ENCODE results near the gene GRIFIN. TPM values are rescaled to one million over a fixed set of nuclear protein-coding genes. Genes with fewer than 3 reads are reported as not detected.

GRIFIN gene
- total and polyA plus RNA-seq, 2 donors (not counting 1 experiment from before 2014, with no cell fraction given) = not detected

DNA sequence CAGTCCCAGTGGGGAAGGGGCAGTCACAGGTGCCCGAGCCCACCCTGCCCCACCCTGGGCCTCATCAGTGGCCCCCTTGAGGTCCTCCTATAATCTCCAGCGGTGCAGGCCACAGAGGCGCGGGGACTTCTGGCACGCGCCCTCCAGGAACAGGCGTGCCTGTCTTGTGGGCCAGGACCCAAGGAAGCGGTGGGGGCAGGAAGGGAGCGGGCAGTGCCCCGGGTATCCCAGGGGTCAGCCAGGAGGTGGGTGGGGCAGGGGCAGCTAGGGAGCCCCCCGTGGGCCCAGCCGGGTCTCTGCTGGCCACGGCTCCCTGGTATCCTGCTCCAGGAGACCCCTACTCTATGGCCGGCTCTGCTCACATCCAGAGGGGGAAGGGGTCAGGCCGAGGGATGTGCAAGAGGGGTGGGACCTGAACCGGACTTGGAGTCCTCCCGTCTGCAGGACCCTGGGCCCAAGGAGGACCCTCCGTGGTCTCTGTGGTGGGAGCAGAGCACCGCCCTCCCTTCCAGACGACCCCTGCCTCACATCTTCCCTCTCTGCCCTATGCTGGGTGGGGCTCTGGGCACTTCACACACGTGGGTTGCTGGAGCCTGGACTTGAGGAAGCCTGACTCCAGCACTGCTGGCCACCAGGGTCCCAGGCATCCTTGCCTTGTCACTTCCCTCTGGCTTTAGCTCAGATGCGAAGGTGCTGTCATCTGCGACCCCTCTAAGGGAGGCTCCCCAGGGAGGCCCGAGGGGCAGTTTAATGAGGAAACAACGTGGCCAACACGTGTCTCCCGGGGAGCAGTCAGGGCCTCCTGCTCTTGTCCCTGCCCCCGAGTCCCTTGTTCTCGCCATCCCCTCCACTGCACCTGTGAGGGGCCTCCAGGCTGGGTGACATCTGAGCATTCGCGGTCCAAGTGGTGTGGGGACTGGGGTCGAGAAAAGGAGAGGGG lies 18.3 kb upstream of the GRIFIN start:
- H3K4me3 Mint-ChIP-seq = no peak overlapping the region
- ChIA-PET POLR2A (no interaction called here), CTCF (no interaction called here)
- Histone ChIP-seq H2AFZ (ENCODE audit: insufficient read depth, low read depth, low read length, poor library complexity, severe bottlenecking) (no peak overlapping the region), H3K27ac (ENCODE audit: low read length in 2 of 2) (no peak overlapping the region), H3K27me3 (replicated peaks in 1 of 4; ENCODE audit: control extremely low read depth in 1 of 4, control insufficient read depth in 3 of 4, insufficient read depth in 4 of 4, low read length in 3 of 4) (peaks cover 0 to 36% (median 10%) of the 10 kb centered on the region in 4 experiments), H3K9me3 (ENCODE audit: control extremely low read depth in 1 of 3, control insufficient read depth in 2 of 3, insufficient read depth in 1 of 3, low read length in 2 of 3) (peaks cover 0 to 14% (median 0%) of the 10 kb centered on the region in 3 donors), H3K36me3 (replicated peaks in 1 of 2; ENCODE audit: control extremely low read depth in 1 of 2, control insufficient read depth in 1 of 2, extremely low read depth in 1 of 2, insufficient read depth in 2 of 2, low read length in 1 of 2) (no peaks in the 10 kb centered on the region), H3K79me2 (ENCODE audit: control insufficient read depth, insufficient read depth, low read length) (no peaks in the 10 kb centered on the region), H3K4me1 (ENCODE audit: control insufficient read depth in 2 of 2, insufficient read depth in 2 of 2, low read length in 2 of 2) (peaks cover 9 to 18% of the 10 kb centered on the region in 2 donors), H3K4me2 (replicated peaks; ENCODE audit: low read depth, low read length, poor library complexity, severe bottlenecking) (no peak overlapping the region), H3K4me3 (ENCODE audit: control extremely low read depth in 1 of 5, extremely low read depth in 1 of 5, insufficient read depth in 1 of 5, low read depth in 2 of 5, low read length in 4 of 5) (no peak overlapping the region), H4K20me1 (ENCODE audit: control insufficient read depth, insufficient read depth, low read length, poor library complexity, severe bottlenecking) (no peaks in the 10 kb centered on the region), H3K9ac (ENCODE audit: low read length) (no peak overlapping the region)
- peaks cover 15% of the 10 kb centered on the region for H3K27me3 Mint-ChIP-seq
- ATAC-seq (ENCODE audit: low read depth) (no peak), DNase-seq (no peak)
- WGBS (ENCODE audit: insufficient coverage) = 55% methylated on average over 28 of the region's 32 CpGs
- H3K4me1 Mint-ChIP-seq = peaks cover 6% of the 10 kb centered on the region
- H3K9me3 Mint-ChIP-seq (ENCODE audit: insufficient read depth) = no peaks in the 10 kb centered on the region
- intact Hi-C loops (cut with micrococcal nuclease) = no loop called here
- H3K27ac Mint-ChIP-seq = no peak overlapping the region
- no peak for TF ChIP-seq EZH2 (IDR thresholded peaks at IDR 0.05; ENCODE audit: borderline replicate concordance, insufficient read depth, low read depth, low read length, poor library complexity, severe bottlenecking)
- TF ChIP-seq, protein P1, sequence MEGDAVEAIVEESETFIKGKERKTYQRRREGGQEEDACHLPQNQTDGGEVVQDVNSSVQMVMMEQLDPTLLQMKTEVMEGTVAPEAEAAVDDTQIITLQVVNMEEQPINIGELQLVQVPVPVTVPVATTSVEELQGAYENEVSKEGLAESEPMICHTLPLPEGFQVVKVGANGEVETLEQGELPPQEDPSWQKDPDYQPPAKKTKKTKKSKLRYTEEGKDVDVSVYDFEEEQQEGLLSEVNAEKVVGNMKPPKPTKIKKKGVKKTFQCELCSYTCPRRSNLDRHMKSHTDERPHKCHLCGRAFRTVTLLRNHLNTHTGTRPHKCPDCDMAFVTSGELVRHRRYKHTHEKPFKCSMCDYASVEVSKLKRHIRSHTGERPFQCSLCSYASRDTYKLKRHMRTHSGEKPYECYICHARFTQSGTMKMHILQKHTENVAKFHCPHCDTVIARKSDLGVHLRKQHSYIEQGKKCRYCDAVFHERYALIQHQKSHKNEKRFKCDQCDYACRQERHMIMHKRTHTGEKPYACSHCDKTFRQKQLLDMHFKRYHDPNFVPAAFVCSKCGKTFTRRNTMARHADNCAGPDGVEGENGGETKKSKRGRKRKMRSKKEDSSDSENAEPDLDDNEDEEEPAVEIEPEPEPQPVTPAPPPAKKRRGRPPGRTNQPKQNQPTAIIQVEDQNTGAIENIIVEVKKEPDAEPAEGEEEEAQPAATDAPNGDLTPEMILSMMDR (IDR thresholded peaks at IDR 0.05) = no peak
